LNCaP clone FGC (cell line): ENCODE measurements around the gene GLIS1.

Experiments used
- DNase-seq: peaks from one replicate; pipeline ENCODE4 v3.0.0-alpha.2; 2011; ENCODE audit warnings: low read depth
- H3K4me3 ChIP-seq: 2 replicates; pipeline ENCODE4 v1.5.1; 2011; ENCODE audit warnings: mild to moderate bottlenecking, low read depth, low read length, control low read depth
- TF ChIP-seq, protein P1 (sequence below): IDR thresholded peaks from 2 replicates; pipeline ENCODE4 v1.5.1; 2012; ENCODE audit warnings: mild to moderate bottlenecking; ENCODE audit not compliant: control insufficient read depth, insufficient read depth; ENCODE audit errors: extremely low read depth

The GLIS1 gene

DNA sequence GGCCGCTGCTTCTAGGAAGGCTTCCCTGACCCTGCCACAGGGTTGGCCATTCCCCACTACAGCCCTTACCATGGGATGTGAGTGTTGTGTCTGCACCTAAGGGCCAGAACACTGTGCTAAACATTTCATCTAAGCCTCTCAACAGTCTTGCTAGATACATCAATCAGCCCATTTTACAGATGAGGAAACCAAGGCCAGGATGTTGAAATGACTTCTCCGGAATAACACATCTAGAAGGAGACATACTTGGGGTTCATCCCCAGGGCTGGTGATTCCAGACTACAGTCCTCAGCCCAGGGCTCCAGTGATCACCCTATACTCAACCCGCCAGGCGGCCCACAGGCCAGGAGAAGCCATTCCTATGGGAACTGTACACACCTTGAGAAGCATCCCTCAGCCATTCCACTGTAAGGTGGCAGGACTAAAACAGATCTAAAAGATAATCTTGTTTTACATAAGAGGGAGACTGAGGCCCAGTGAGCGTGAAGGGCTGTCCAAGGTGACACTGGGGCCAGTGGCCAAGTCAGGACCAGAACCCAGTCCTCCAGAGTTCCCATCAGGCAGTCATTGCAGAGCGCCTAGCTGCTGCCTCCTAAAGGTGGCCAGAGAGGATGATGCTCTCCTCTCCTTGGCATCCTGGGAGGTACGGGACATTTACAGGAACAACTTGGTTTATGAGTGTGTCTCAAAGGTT lies 119.5 kb downstream of the GLIS1 start:
- DNase-seq, result no peak
- TF ChIP-seq, protein P1, sequence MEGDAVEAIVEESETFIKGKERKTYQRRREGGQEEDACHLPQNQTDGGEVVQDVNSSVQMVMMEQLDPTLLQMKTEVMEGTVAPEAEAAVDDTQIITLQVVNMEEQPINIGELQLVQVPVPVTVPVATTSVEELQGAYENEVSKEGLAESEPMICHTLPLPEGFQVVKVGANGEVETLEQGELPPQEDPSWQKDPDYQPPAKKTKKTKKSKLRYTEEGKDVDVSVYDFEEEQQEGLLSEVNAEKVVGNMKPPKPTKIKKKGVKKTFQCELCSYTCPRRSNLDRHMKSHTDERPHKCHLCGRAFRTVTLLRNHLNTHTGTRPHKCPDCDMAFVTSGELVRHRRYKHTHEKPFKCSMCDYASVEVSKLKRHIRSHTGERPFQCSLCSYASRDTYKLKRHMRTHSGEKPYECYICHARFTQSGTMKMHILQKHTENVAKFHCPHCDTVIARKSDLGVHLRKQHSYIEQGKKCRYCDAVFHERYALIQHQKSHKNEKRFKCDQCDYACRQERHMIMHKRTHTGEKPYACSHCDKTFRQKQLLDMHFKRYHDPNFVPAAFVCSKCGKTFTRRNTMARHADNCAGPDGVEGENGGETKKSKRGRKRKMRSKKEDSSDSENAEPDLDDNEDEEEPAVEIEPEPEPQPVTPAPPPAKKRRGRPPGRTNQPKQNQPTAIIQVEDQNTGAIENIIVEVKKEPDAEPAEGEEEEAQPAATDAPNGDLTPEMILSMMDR, result no peak
- H3K4me3 ChIP-seq, result no peak overlapping the region

DNA sequence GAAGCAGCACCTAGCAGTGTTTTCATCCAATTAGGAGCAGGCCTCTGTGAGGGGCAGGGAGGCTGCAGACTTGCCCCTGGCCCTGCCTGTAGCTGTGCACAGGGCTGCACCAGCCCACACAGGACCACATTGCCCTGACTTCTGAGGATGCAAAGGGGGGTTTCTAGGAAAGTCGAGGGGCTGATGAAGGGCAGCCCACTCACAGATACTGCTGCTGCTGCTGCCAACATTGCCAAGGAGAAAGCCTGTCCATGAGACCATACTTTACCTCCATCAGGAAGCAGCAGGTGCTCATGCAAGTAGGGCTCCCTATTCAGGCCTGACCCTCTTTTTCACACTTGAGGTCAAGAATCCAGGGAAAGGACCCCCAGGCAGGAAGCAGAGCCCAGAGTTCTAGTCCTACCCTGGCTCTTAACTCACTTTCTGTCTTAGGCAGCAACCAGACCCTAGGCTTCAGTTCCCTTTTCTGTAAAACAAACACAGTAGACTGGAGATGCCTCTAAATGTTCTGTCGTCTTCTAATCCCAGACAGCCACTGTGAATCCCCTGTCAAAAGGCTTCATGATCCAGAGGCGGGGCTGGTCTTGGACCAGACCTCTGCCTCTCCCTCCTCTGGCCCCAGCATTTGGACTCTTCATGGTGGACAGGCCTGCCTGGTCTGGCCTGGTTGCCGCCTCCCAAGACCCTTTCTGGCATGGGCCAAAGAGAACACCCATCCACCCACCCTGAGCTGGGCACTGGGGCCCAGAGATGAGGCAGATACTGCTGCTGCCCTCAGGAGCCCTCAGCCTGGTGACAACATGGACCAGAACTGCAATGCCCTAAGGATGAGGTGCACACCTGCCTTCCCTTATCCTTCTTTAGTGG lies 120.2 kb downstream of the GLIS1 start:
- TF ChIP-seq, protein P1, result no peak
- DNase-seq, result no peak
- H3K4me3 ChIP-seq, result no peak overlapping the region

DNA sequence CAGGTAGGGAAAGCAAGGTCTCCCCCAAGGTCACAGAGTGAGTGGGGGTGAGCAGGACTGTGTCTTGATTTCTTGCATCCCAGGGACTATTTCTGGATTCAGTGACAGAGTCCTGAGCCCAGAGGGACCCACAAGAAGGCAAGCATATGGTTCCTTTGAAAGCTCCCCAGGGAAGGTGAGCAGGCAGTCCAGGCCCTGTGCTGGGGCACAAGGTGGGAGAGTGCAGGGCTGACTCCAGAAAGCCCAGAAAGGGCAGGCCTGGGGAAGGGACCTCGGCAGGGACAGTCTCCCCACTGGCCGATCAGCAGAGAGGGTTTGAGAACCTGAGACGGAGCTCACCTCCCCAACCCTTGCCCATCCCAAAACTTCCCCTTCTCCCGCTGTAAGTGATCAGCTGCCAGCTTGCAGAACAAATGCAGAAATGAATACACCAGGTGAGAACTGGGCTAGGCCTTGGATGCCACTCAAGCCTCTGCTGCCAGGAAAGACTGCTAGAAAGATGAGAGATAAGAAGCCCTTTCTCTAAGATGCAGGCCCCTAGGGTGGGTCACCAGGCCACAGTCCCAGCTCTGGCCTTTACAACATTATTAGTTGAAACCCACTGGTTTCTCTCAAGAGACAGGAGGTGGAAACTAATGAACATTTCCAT lies 121.0 kb downstream of the GLIS1 start:
- no peak overlapping the region for H3K4me3 ChIP-seq
- TF ChIP-seq, protein P1, result no peak
- no peak for DNase-seq

DNA sequence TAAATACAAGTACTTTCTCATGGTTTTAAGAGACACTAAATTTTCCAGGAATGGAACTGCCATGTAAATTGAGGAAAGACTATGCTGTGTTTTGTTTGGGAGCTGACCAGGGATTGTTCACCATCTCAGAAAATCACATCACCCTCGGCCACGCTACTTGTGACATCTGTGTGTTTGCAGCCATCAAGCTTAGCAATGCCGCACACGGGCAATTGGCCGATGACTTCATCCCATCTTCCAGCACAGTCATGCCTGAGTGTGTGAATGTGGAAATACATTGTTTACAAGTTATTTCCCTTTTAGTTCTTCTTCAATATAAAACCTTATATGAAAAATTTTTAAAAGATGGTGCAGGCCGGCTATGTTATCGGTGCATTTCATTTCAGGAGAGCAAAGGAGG lies 121.6 kb downstream of the GLIS1 start:
- H3K4me3 ChIP-seq, result no peak overlapping the region
- DNase-seq, result no peak
- TF ChIP-seq, protein P1, result no peak

DNA sequence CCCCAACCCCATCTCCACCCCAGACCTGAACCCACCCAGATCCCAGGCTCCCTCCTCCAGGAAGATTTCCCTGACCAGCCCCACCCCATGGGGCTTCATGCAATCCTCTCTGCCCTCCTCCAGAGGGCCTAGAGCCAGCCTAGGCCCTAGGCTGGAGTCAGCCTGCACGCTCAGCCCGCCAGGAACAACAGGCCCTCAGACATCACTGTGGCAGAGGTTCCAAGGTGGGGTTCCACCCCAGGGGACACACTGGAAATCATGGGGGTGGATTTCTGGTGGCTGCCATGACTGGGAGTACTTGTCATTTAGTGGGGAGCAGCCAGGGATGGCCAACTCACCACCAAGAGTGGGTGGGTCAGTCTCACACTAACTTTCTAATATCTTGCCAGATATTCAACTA lies 122.0 kb downstream of the GLIS1 start:
- TF ChIP-seq, protein P1, result no peak
- no peak overlapping the region for H3K4me3 ChIP-seq
- DNase-seq, result no peak

DNA sequence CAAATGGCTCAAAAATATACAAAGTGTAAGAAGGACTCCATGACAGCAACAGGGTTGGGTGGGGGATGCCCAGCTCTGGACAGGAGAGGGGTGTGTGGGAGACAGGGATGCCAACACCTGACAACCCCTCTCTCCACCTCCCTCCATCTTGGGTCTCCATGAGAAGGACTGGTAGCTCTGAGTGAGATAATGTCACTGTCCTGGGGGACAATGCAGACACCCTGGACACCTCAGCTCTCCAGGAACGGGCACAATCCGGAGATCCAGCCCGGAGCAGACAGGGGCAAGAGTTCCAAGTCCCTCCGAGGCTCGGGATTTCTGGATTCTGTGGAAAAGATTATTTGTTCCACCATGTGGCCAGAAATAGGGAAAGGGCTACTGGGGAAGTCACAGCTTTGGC lies 122.5 kb downstream of the GLIS1 start:
- DNase-seq, result no peak
- TF ChIP-seq, protein P1, result no peak
- no peak overlapping the region for H3K4me3 ChIP-seq
